Mammary epithelial cell (primary cell): ENCODE data around the gene PEMT.

Experiments used
- EZH2 ChIP-seq: IDR thresholded peaks from 2 replicates; pipeline ENCODE4 v1.6.1; 2012; ENCODE audit warnings: low read length, inconsistent platforms, borderline replicate concordance
- TF ChIP-seq, protein P1 (sequence below), 2 donors: IDR thresholded peaks in 1 of 2; conservative IDR thresholded peaks in 1 of 2; 2 replicates each; pipeline ENCODE4 v1.5.1; 2011 to 2012; ENCODE audit warnings: inconsistent platforms in 2 of 2, low read length in 2 of 2, mild to moderate bottlenecking in 2 of 2, control low read depth in 1 of 2, low read depth in 1 of 2; ENCODE audit not compliant: insufficient read depth in 1 of 2; ENCODE audit errors: extremely low read depth in 1 of 2

DNA sequence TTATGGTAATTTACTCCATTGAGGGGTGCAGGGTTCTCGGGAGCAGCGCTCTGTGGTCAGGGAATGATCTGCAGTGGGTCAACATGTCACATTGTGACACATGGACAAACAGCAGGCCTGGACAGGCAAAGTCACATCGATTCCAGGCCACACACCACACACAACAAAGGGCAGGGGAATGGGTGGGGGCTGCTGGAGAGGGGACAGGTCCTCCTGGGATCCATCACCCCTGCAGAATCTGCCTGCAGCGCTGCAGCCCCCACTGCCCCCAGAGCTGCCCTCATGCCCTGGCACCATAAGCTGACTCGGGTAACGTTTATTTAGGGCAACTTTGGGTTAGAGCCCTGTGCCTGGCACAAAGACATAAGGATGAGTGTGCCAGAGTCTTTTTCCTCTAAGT, 9.1 kb downstream of the PEMT start:
- TF ChIP-seq, protein P1, sequence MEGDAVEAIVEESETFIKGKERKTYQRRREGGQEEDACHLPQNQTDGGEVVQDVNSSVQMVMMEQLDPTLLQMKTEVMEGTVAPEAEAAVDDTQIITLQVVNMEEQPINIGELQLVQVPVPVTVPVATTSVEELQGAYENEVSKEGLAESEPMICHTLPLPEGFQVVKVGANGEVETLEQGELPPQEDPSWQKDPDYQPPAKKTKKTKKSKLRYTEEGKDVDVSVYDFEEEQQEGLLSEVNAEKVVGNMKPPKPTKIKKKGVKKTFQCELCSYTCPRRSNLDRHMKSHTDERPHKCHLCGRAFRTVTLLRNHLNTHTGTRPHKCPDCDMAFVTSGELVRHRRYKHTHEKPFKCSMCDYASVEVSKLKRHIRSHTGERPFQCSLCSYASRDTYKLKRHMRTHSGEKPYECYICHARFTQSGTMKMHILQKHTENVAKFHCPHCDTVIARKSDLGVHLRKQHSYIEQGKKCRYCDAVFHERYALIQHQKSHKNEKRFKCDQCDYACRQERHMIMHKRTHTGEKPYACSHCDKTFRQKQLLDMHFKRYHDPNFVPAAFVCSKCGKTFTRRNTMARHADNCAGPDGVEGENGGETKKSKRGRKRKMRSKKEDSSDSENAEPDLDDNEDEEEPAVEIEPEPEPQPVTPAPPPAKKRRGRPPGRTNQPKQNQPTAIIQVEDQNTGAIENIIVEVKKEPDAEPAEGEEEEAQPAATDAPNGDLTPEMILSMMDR (conservative IDR thresholded peaks at IDR 0.05 in 1 of 2, IDR thresholded peaks at IDR 0.05 in 1 of 2; ENCODE audit: extremely low read depth in 1 of 2, insufficient read depth in 1 of 2, low read depth in 1 of 2, low read length in 2 of 2) = no peak
- TF ChIP-seq EZH2 = no peak
